PC-3 (cell line): ENCODE results near the gene LRRC45. TPM values are rescaled to one million over a fixed set of nuclear protein-coding genes. Genes with fewer than 3 reads are reported as not detected.

Experiments used
- ATAC-seq: fragments of 200-7000 bp; cut with Tn5 transposase; 2 replicates; pipeline ENCODE4 v1.9.1; 2020; ENCODE audit warnings: mild to moderate bottlenecking, moderate library complexity
- BruUV-seq: library from RNA; stranded (reverse); fragments of 400-500 nt; replicated peaks from 2 replicates; lab custom pipeline; 2021; lab: Mats Ljungman, UMichigan
- CTCF ChIA-PET: fragments of 300-600 bp; sonication (Branson Sonifier 250); formaldehyde crosslinking; loops from one replicate; lab custom pipeline; 2022; ENCODE audit warnings: antibody characterized with exemption; lab: Charles Lee
- POLR2A ChIA-PET: fragments of 300-600 bp; sonication (Branson Sonifier 250); formaldehyde crosslinking; loops from one replicate; lab custom pipeline; 2022; ENCODE audit warnings: antibody characterized with exemption; ENCODE audit not compliant: unreplicated experiment; lab: Charles Lee
- DNase-seq: peaks from one replicate; pipeline ENCODE4 v3.0.0-alpha.2; 2015
- H2AFZ ChIP-seq: fragments of 300-600 bp; sonication (generic); 2 replicates; pipeline ENCODE4 v1.6.0; 2016; ENCODE audit warnings: antibody characterized with exemption, low read length
- H3F3A ChIP-seq: fragments of 300-600 bp; sonication (generic); one replicate; pipeline ENCODE4 v1.6.0; 2017; ENCODE audit warnings: antibody characterized with exemption, low read length, control low read depth, mild to moderate bottlenecking; ENCODE audit not compliant: unreplicated experiment
- H3K27ac ChIP-seq: fragments of 300-600 bp; sonication (generic); 2 replicates; pipeline ENCODE4 v1.5.1; 2016; ENCODE audit warnings: mild to moderate bottlenecking, low read length
- H3K27me3 ChIP-seq: fragments of 300-600 bp; sonication (generic); 2 replicates; pipeline ENCODE4 v1.6.1; 2016; ENCODE audit warnings: low read length, mixed read lengths
- H3K36me3 ChIP-seq: fragments of 300-600 bp; sonication (generic); 2 replicates; pipeline ENCODE4 v1.6.1; 2016; ENCODE audit warnings: low read depth, mixed run types, low read length, mixed read lengths
- H3K4me1 ChIP-seq: fragments of 300-600 bp; sonication (generic); 2 replicates; pipeline ENCODE4 v1.5.1; 2016; ENCODE audit warnings: low read length; ENCODE audit not compliant: insufficient read depth
- H3K4me2 ChIP-seq: fragments of 300-600 bp; sonication (generic); 2 replicates; pipeline ENCODE4 v1.6.0; 2016; ENCODE audit warnings: low read length
- H3K4me3 ChIP-seq: fragments of 300-600 bp; sonication (generic); 2 replicates; pipeline ENCODE4 v1.5.1; 2016; ENCODE audit warnings: mild to moderate bottlenecking, low read length, mixed read lengths
- H3K79me2 ChIP-seq: fragments of 300-600 bp; sonication (generic); 2 replicates; pipeline ENCODE4 v1.6.1; 2017; ENCODE audit warnings: low read length, mixed read lengths
- H3K9ac ChIP-seq: fragments of 300-600 bp; sonication (generic); 2 replicates; pipeline ENCODE4 v1.6.0; 2016; ENCODE audit warnings: mild to moderate bottlenecking, low read length
- H3K9me2 ChIP-seq: fragments of 300-600 bp; sonication (generic); replicated peaks from 2 replicates; pipeline ENCODE4 v1.6.1; 2016; ENCODE audit warnings: mixed run types, low read length, mixed read lengths
- H3K9me3 ChIP-seq: fragments of 300-600 bp; sonication (generic); 2 replicates; pipeline ENCODE4 v1.6.1; 2016; ENCODE audit warnings: low read length, mixed read lengths
- H4K20me1 ChIP-seq: fragments of 300-600 bp; sonication (generic); 2 replicates; pipeline ENCODE4 v1.6.1; 2016; ENCODE audit warnings: low read length, mixed read lengths
- EZH2 ChIP-seq: fragments of 300-600 bp; sonication (generic); IDR thresholded peaks from one replicate; pipeline ENCODE4 v1.6.1; 2017; ENCODE audit warnings: antibody characterized with exemption, mild to moderate bottlenecking, low read length; ENCODE audit not compliant: unreplicated experiment
- EZH2phosphoT487 ChIP-seq: fragments of 300-600 bp; sonication (generic); IDR thresholded peaks from 2 replicates; pipeline ENCODE4 v1.6.1; 2018; ENCODE audit warnings: mild to moderate bottlenecking, antibody characterized with exemption, low read length, borderline replicate concordance
- intact Hi-C: fragments of 100-400 bp; cut with micrococcal nuclease; formaldehyde crosslinking; loops from 2 replicates; pipeline ENCODE4 v1.9.0; 2023
- total RNA-seq: library from RNA; depleted of rRNA; stranded (reverse); fragments of >200 nt; gene quantifications from 2 replicates; pipeline ENCODE4 v1.2.3, GENCODE V29; 2014
- TF ChIP-seq, protein P1 (sequence below): fragments of 300-600 bp; sonication (generic); conservative IDR thresholded peaks from 2 replicates; pipeline ENCODE4 v1.5.1; 2017; ENCODE audit warnings: antibody characterized with exemption, low read depth, mild to moderate bottlenecking, low read length

Gene LRRC45
- total RNA-seq, 1 experiment from 2014 or later: 71.5 TPM

GRCh38 chr17:82051776-82052637 lies 28.9 kb downstream of the LRRC45 start, which contains the start of the genes GPS1 and RFNG:
Gene GPS1 (plus strand): TSS chr17:82051898. CDS start chr17:82051932, 34 bp downstream.
Gene RFNG (minus strand): TSS chr17:82051811. CDS start chr17:82051766, 45 bp downstream.
- Histone ChIP-seq H4K20me1 (no peaks in the 10 kb centered on the region), H3K27me3 (no peaks in the 10 kb centered on the region), H3K79me2 (peaks cover 28% of the 10 kb centered on the region), H3F3A (no peaks in the 10 kb centered on the region), H3K9ac (peak within 1 kb of the TSS; percentile 92), H3K9me2 (no peaks in the 10 kb centered on the region), H3K36me3 (peaks cover 10% of the 10 kb centered on the region), H3K4me2 (peak within 1 kb of the TSS; percentile 99), H3K27ac (no peak within 1 kb of the TSS), H2AFZ (peak within 1 kb of the TSS; percentile 48; the same call in 1 of the 2 replicates), H3K4me3 (peak within 1 kb of the TSS; percentile 100), H3K4me1 (peaks cover 8% of the 10 kb centered on the region; the same call in 1 of the 2 replicates), H3K9me3 (no peaks in the 10 kb centered on the region)
- ChIA-PET CTCF (interaction anchor here (0.7 kb wide), 1 partner anchor 92 kb away, joined by 3 read pairs; no protein-coding TSS in a partner anchor), POLR2A (interaction anchor here (0.7 to 1.0 kb wide), 2 partner anchors 13 to 14 kb away, joined by 3 to 5 read pairs; partner anchors contain the start of gene DCXR)
- no TSS peak for BruUV-seq
- intact Hi-C loops: no loop called here
- ATAC-seq (peak; percentile 81), DNase-seq (peak; percentile 68)
- TF ChIP-seq, protein P1, sequence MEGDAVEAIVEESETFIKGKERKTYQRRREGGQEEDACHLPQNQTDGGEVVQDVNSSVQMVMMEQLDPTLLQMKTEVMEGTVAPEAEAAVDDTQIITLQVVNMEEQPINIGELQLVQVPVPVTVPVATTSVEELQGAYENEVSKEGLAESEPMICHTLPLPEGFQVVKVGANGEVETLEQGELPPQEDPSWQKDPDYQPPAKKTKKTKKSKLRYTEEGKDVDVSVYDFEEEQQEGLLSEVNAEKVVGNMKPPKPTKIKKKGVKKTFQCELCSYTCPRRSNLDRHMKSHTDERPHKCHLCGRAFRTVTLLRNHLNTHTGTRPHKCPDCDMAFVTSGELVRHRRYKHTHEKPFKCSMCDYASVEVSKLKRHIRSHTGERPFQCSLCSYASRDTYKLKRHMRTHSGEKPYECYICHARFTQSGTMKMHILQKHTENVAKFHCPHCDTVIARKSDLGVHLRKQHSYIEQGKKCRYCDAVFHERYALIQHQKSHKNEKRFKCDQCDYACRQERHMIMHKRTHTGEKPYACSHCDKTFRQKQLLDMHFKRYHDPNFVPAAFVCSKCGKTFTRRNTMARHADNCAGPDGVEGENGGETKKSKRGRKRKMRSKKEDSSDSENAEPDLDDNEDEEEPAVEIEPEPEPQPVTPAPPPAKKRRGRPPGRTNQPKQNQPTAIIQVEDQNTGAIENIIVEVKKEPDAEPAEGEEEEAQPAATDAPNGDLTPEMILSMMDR: no peak

GRCh38 chr17:82052638-82053059 lies 29.5 kb downstream of the LRRC45 start:
- Histone ChIP-seq H3K9me3 (no peaks in the 10 kb centered on the region), H3K9ac (peak overlapping the region; percentile 92), H3K36me3 (peaks cover 16% of the 10 kb centered on the region), H3K27me3 (no peaks in the 10 kb centered on the region), H4K20me1 (no peaks in the 10 kb centered on the region), H3K9me2 (no peaks in the 10 kb centered on the region), H2AFZ (no peak overlapping the region), H3K4me3 (peak overlapping the region; percentile 100), H3K79me2 (peaks cover 28% of the 10 kb centered on the region), H3F3A (no peaks in the 10 kb centered on the region), H3K27ac (no peak overlapping the region), H3K4me1 (peaks cover 8% of the 10 kb centered on the region; the same call in 1 of the 2 replicates), H3K4me2 (peak overlapping the region; percentile 99)
- TF ChIP-seq EZH2phosphoT487 (no peak), EZH2 (no peak)
- TF ChIP-seq, protein P1: no peak
- ChIA-PET POLR2A (interaction anchor here (0.7 to 1.0 kb wide), 2 partner anchors 12 to 15 kb away, joined by 3 to 5 read pairs; partner anchors contain the start of gene DCXR), CTCF (interaction anchor here (0.7 kb wide), 1 partner anchor 93 kb away, joined by 3 read pairs; no protein-coding TSS in a partner anchor)
- DNase-seq (no peak), ATAC-seq (peak; percentile 3; the same call in 1 of the 2 replicates)
- intact Hi-C loops: no loop called here
- no TSS peak for BruUV-seq
